ENCODE data around the gene RFX4. TPM values are rescaled to one million over a fixed set of nuclear protein-coding genes. Genes with fewer than 3 reads are reported as not detected.
A peak's percentile ranks its signal among the peaks of the same experiment; 100 is the strongest.

The RFX4 gene
- total RNA-seq, 4 donors from 2014 or later, result not detected

- TF ChIP-seq EP300 (IDR thresholded peaks at IDR 0.05) (no peak), POLR2AphosphoS5 (IDR thresholded peaks at IDR 0.05) (no peak), POLR2A (IDR thresholded peaks at IDR 0.05; ENCODE audit: low read depth) (no peak), CTCF (IDR thresholded peaks at IDR 0.05) (no peak)
- intact Hi-C loops (cut with DNase I), result no loop called here
- Histone ChIP-seq H3K27ac (replicated peaks in 1 of 4) (no peak overlapping the region), H3K27me3 (peaks cover 0 to 86% (median 57%) of the 10 kb centered on the region in 4 donors), H3K4me3 (peak overlapping the region; percentile 29 to 52 (median 43)), H3K4me1 (peaks cover 40 to 57% (median 54%) of the 10 kb centered on the region in 4 donors), H3K9me3 (no peaks in the 10 kb centered on the region), H3K36me3 (no peaks in the 10 kb centered on the region)
- no peak for DNase-seq (ENCODE audit: extremely low spot score)
- 9% methylated on average over 42 of the region's 58 CpGs for WGBS
Observed at GRCh38 chr12:106580671-106581508, 1.9 kb upstream of the RFX4 start.

- H3K27ac ChIP-seq (replicated peaks in 1 of 4), result no peak overlapping the region
Observed at GRCh38 chr12:106581543-106582248, 1.1 kb upstream of the RFX4 start.

GRCh38 chr12:106582249-106582591 is 584 bp upstream of the RFX4 start:
- DNase-seq (ENCODE audit: extremely low spot score), result peak; percentile 68
- Histone ChIP-seq H3K27me3 (peaks cover 0 to 97% (median 70%) of the 10 kb centered on the region in 4 donors), H3K36me3 (no peaks in the 10 kb centered on the region), H3K4me1 (peaks cover 53 to 70% (median 68%) of the 10 kb centered on the region in 4 donors), H3K9me3 (no peaks in the 10 kb centered on the region), H3K27ac (replicated peaks in 1 of 4) (no peak overlapping the region), H3K4me3 (peak overlapping the region; percentile 35 to 52 (median 43))
- intact Hi-C loops (cut with DNase I), result no loop called here
- TF ChIP-seq POLR2A (IDR thresholded peaks at IDR 0.05; ENCODE audit: low read depth), result no peak
- TF ChIP-seq CTCF (IDR thresholded peaks at IDR 0.05), result no peak
- no peak for TF ChIP-seq EP300 (IDR thresholded peaks at IDR 0.05)
- TF ChIP-seq POLR2AphosphoS5 (IDR thresholded peaks at IDR 0.05), result no peak
- WGBS, result 10% methylated on average over 8 of the region's 16 CpGs

More at GRCh38 chr12:106581543-106582248, 1.1 kb upstream of the RFX4 start:
- Histone ChIP-seq H3K9me3 (no peaks in the 10 kb centered on the region), H3K4me1 (peaks cover 48 to 65% (median 63%) of the 10 kb centered on the region in 4 donors), H3K27me3 (peaks cover 0 to 91% (median 65%) of the 10 kb centered on the region in 4 donors), H3K4me3 (peak overlapping the region; percentile 35 to 52 (median 43)), H3K36me3 (no peaks in the 10 kb centered on the region)
- WGBS, result 3% methylated on average over 31 of the region's 52 CpGs
- intact Hi-C loops (cut with DNase I), result no loop called here
- TF ChIP-seq POLR2AphosphoS5 (IDR thresholded peaks at IDR 0.05), result no peak
- no peak for TF ChIP-seq EP300 (IDR thresholded peaks at IDR 0.05)
- TF ChIP-seq CTCF (IDR thresholded peaks at IDR 0.05), result no peak
- no peak for TF ChIP-seq POLR2A (IDR thresholded peaks at IDR 0.05; ENCODE audit: low read depth)
- peak; percentile 85 for DNase-seq (ENCODE audit: extremely low spot score)

- H3K4me1 ChIP-seq, result peaks cover 53 to 74% (median 71%) of the 10 kb centered on the region in 4 donors
- TF ChIP-seq EP300 (IDR thresholded peaks at IDR 0.05) (no peak), POLR2A (IDR thresholded peaks at IDR 0.05; ENCODE audit: low read depth) (no peak), POLR2AphosphoS5 (IDR thresholded peaks at IDR 0.05) (no peak), CTCF (IDR thresholded peaks at IDR 0.05) (no peak)
- H3K27me3 ChIP-seq, result peaks cover 0 to 100% (median 73%) of the 10 kb centered on the region in 4 donors
- no peaks in the 10 kb centered on the region for H3K9me3 ChIP-seq
- intact Hi-C loops (cut with DNase I), result no loop called here
- H3K36me3 ChIP-seq, result no peaks in the 10 kb centered on the region
- under 1% methylated on average over 42 of the region's 60 CpGs for WGBS
- no peak overlapping the region for H3K27ac ChIP-seq (replicated peaks in 1 of 4)
- DNase-seq (ENCODE audit: extremely low spot score), result peak; percentile 84
- peak overlapping the region; percentile 35 to 52 (median 43) for H3K4me3 ChIP-seq
Observed at GRCh38 chr12:106583242-106584103, 669 bp downstream of the RFX4 start.
